ENCODE results near the gene TOP1. TPM values are rescaled to one million over a fixed set of nuclear protein-coding genes. Genes with fewer than 3 reads are reported as not detected.
A peak's percentile ranks its signal among the peaks of the same experiment; 100 is the strongest.

The TOP1 gene
- total and polyA plus RNA-seq, 12 donors = 19.6 to 96.6 (median 27.3) TPM

GRCh38 chr20:41031243-41031619 is 2.6 kb downstream of the TOP1 start:
- no peaks in the 10 kb centered on the region for H3K9me3 ChIP-seq (replicated peaks in 1 of 3)
- H3K36me3 ChIP-seq (replicated peaks in 1 of 2) = no peaks in the 10 kb centered on the region
- WGBS, 4 donors = 75 to 88% (median 81%) methylated on average over 2 of the region's 2 CpGs
- H3K4me1 ChIP-seq (replicated peaks in 1 of 2) = peaks cover 15 to 62% of the 10 kb centered on the region in 2 donors
- H3K27me3 ChIP-seq = no peaks in the 10 kb centered on the region
- H3K27ac ChIP-seq = no peak overlapping the region
- intact Hi-C loops (cut with DNase I) = no loop called here
- peak overlapping the region in 1 of 4 donors; percentile 99 for H3K4me3 ChIP-seq
- no peak for DNase-seq
- TF ChIP-seq CTCF (IDR thresholded peaks at IDR 0.05) (no peak), POLR2A (IDR thresholded peaks at IDR 0.05) (no peak)

GRCh38 chr20:41032271-41032670 is 3.6 kb downstream of the TOP1 start:
- no peak for TF ChIP-seq POLR2A (IDR thresholded peaks at IDR 0.05)
- no peak for TF ChIP-seq CTCF (IDR thresholded peaks at IDR 0.05)
- Histone ChIP-seq H3K27ac (no peak overlapping the region), H3K36me3 (replicated peaks in 1 of 2) (no peaks in the 10 kb centered on the region), H3K9me3 (replicated peaks in 1 of 3) (no peaks in the 10 kb centered on the region), H3K27me3 (no peaks in the 10 kb centered on the region), H3K4me1 (replicated peaks in 1 of 2) (peaks cover 15 to 65% of the 10 kb centered on the region in 2 donors), H3K4me3 (no peak overlapping the region)
- WGBS, 4 donors = 90 to 93% (median 92%) methylated on average over 3 of the region's 3 CpGs
- DNase-seq = no peak
- intact Hi-C loops (cut with DNase I) = no loop called here

- 84 to 91% (median 86%) methylated on average over 3 of the region's 3 CpGs for WGBS, 4 donors
- Histone ChIP-seq H3K4me1 (replicated peaks in 1 of 2) (peaks cover 15 to 59% of the 10 kb centered on the region in 2 donors), H3K27ac (no peak overlapping the region), H3K4me3 (no peak overlapping the region), H3K27me3 (no peaks in the 10 kb centered on the region), H3K36me3 (replicated peaks in 1 of 2) (no peaks in the 10 kb centered on the region), H3K9me3 (replicated peaks in 1 of 3) (no peaks in the 10 kb centered on the region)
- TF ChIP-seq POLR2A (IDR thresholded peaks at IDR 0.05) (no peak), CTCF (IDR thresholded peaks at IDR 0.05) (no peak)
- intact Hi-C loops (cut with DNase I) = no loop called here
- DNase-seq = no peak
Observed at GRCh38 chr20:41034239-41034638, 5.6 kb downstream of the TOP1 start.

GRCh38 chr20:41035207-41035606 is 6.6 kb downstream of the TOP1 start:
- DNase-seq = no peak
- no peaks in the 10 kb centered on the region for H3K27me3 ChIP-seq
- no peak overlapping the region for H3K4me3 ChIP-seq
- no peak for TF ChIP-seq CTCF (IDR thresholded peaks at IDR 0.05)
- TF ChIP-seq POLR2A (IDR thresholded peaks at IDR 0.05) = no peak
- peaks cover 10 to 56% of the 10 kb centered on the region in 2 donors for H3K4me1 ChIP-seq (replicated peaks in 1 of 2)
- no peak overlapping the region for H3K27ac ChIP-seq
- no peaks in the 10 kb centered on the region for H3K9me3 ChIP-seq (replicated peaks in 1 of 3)
- intact Hi-C loops (cut with DNase I) = no loop called here
- WGBS, 4 donors = 80 to 85% (median 82%) methylated on average over 3 of the region's 3 CpGs
- H3K36me3 ChIP-seq (replicated peaks in 1 of 2) = no peaks in the 10 kb centered on the region
